Tibial nerve (tissue), 4 donors: ENCODE data around the gene GHITM. TPM values are rescaled to one million over a fixed set of nuclear protein-coding genes. Genes with fewer than 3 reads are reported as not detected.
"Not testable (repeated sequence)": the region's sequence is repeated elsewhere in the genome, so short reads cannot be mapped to it uniquely, and the experiment has no call there.

ENCODE experiments used
- DNase-seq, 2 donors: peaks; one replicate each; pipeline ENCODE4 v3.0.0-alpha.2; 2019; ENCODE audit warnings: low spot score in 2 of 2
- H3K27ac ChIP-seq, 4 donors: fragments of 200-600 bp; sonication (generic) in 3 of 4; one replicate each; pipeline ENCODE4 v1.5.1; 2017 to 2019; ENCODE audit warnings: mild to moderate bottlenecking in 1 of 4
- H3K27me3 ChIP-seq, 2 donors: fragments of 200-600 bp; sonication (generic) in 1 of 2; one replicate each; pipeline versions ENCODE4 v1.5.1 to v1.6.0; 2017 to 2019
- H3K36me3 ChIP-seq, 3 donors: fragments of 200-600 bp; sonication (generic); one replicate each; pipeline ENCODE4 v1.5.1; 2018 to 2019
- H3K4me1 ChIP-seq, 4 donors: fragments of 200-600 bp; sonication (generic) in 3 of 4; one replicate each; pipeline ENCODE4 v1.5.1; 2017 to 2019
- H3K4me3 ChIP-seq, 4 donors: fragments of 200-600 bp; sonication (generic) in 3 of 4; one replicate each; pipeline ENCODE4 v1.5.1; 2017 to 2019; ENCODE audit warnings: mild to moderate bottlenecking in 1 of 4, moderate library complexity in 1 of 4
- H3K9me3 ChIP-seq, 4 donors: fragments of 200-600 bp; sonication (generic) in 3 of 4; one replicate each; pipeline ENCODE4 v1.5.1; 2017 to 2019
- CTCF ChIP-seq, 5 experiments: fragments of 200-600 bp in 3 of 5; fragments of 450-650 bp in 2 of 5; sonication (generic) in 3 of 5; IDR thresholded peaks; one replicate each; pipeline ENCODE4 v1.5.1; 2016 to 2019; ENCODE audit warnings: antibody characterized with exemption in 5 of 5, mild to moderate bottlenecking in 3 of 5, moderate library complexity in 2 of 5
- EP300 ChIP-seq, 2 donors: sonication (generic); formaldehyde crosslinking; IDR thresholded peaks; one replicate each; pipeline ENCODE4 v1.6.1; 2017; ENCODE audit warnings: antibody characterized with exemption in 2 of 2, mild to moderate bottlenecking in 1 of 2
- POLR2A ChIP-seq, 2 donors: fragments of 450-650 bp; IDR thresholded peaks; one replicate each; pipeline ENCODE4 v1.6.1; 2017; ENCODE audit warnings: antibody characterized with exemption in 2 of 2, mild to moderate bottlenecking in 2 of 2, moderate library complexity in 2 of 2
- WGBS, 2 donors: methylation state at CpG; one replicate each; pipeline ENCODE4 v1.1.5; 2018; 5-methylcytosine and 5-hydroxymethylcytosine counted together
- total RNA-seq, 4 donors: library from RNA; depleted of rRNA; stranded (reverse); fragments of >200 nt; gene quantifications; one replicate each; pipeline ENCODE4 v1.1.0, GENCODE V29; 2016

GHITM gene
- total RNA-seq, 4 donors from 2014 or later: 77.3 to 150 (median 105) TPM

GRCh38 chr10:84176836-84177474 lies 37.6 kb downstream of the GHITM start:
- no peaks in the 10 kb centered on the region for H3K9me3 ChIP-seq
- no peak overlapping the region for H3K4me3 ChIP-seq
- no peak for DNase-seq
- no peak for TF ChIP-seq CTCF (IDR thresholded peaks at IDR 0.05)
- no peak for TF ChIP-seq EP300 (IDR thresholded peaks at IDR 0.05)
- no peak for TF ChIP-seq POLR2A (IDR thresholded peaks at IDR 0.05)
- WGBS, 2 donors: 78 to 84% methylated on average over 4 of the region's 4 CpGs
- no peaks in the 10 kb centered on the region for H3K4me1 ChIP-seq
- no peaks in the 10 kb centered on the region for H3K27me3 ChIP-seq
- H3K27ac ChIP-seq: no peak overlapping the region
- H3K36me3 ChIP-seq: no peaks in the 10 kb centered on the region

GRCh38 chr10:84177541-84178141 lies 38.3 kb downstream of the GHITM start:
- 63 to 75% methylated on average over 7 to 8 of the region's 8 CpGs for WGBS, 2 donors
- Histone ChIP-seq H3K27ac (no peak overlapping the region), H3K4me3 (no peak overlapping the region), H3K27me3 (no peaks in the 10 kb centered on the region), H3K9me3 (no peaks in the 10 kb centered on the region), H3K4me1 (no peaks in the 10 kb centered on the region), H3K36me3 (no peaks in the 10 kb centered on the region)
- DNase-seq: no peak
- TF ChIP-seq CTCF (IDR thresholded peaks at IDR 0.05): no peak
- TF ChIP-seq EP300 (IDR thresholded peaks at IDR 0.05): no peak
- no peak for TF ChIP-seq POLR2A (IDR thresholded peaks at IDR 0.05)

- no peaks in the 10 kb centered on the region for H3K9me3 ChIP-seq
- H3K27ac ChIP-seq: no peak overlapping the region
- TF ChIP-seq CTCF (IDR thresholded peaks at IDR 0.05): no peak
- no peak for TF ChIP-seq POLR2A (IDR thresholded peaks at IDR 0.05)
- TF ChIP-seq EP300 (IDR thresholded peaks at IDR 0.05): no peak
- H3K4me3 ChIP-seq: no peak overlapping the region
- H3K36me3 ChIP-seq: no peaks in the 10 kb centered on the region
- no peak for DNase-seq
- H3K27me3 ChIP-seq: no peaks in the 10 kb centered on the region
- H3K4me1 ChIP-seq: no peaks in the 10 kb centered on the region
- WGBS, 2 donors: 90 to 99% methylated on average over 3 of the region's 3 CpGs
These were observed 38.9 kb downstream of the GHITM start for GRCh38 chr10:84178160-84178609.

GRCh38 chr10:84179059-84179710 lies 39.9 kb downstream of the GHITM start:
- no peaks in the 10 kb centered on the region for H3K27me3 ChIP-seq
- no peak overlapping the region for H3K27ac ChIP-seq
- no peak for DNase-seq
- H3K36me3 ChIP-seq: no peaks in the 10 kb centered on the region
- TF ChIP-seq EP300 (IDR thresholded peaks at IDR 0.05): no peak
- no peak for TF ChIP-seq CTCF (IDR thresholded peaks at IDR 0.05)
- TF ChIP-seq POLR2A (IDR thresholded peaks at IDR 0.05): no peak
- WGBS, 2 donors: 64 to 66% methylated on average over 10 to 12 of the region's 12 CpGs
- no peaks in the 10 kb centered on the region for H3K9me3 ChIP-seq
- H3K4me3 ChIP-seq: no peak overlapping the region
- no peaks in the 10 kb centered on the region for H3K4me1 ChIP-seq

- H3K27ac ChIP-seq, H3K9me3 ChIP-seq, H3K27me3 ChIP-seq, H3K4me3 ChIP-seq, H3K4me1 ChIP-seq, H3K36me3 ChIP-seq, DNase-seq: not testable (repeated sequence)
- 87 to 91% methylated on average over 18 to 20 of the region's 22 CpGs for WGBS, 2 donors
These were observed 41.1 kb downstream of the GHITM start for GRCh38 chr10:84180386-84180785.
